DND-41 (cell line): ENCODE data around the gene HECA.
"Not testable (repeated sequence)": the region's sequence is repeated elsewhere in the genome, so short reads cannot be mapped to it uniquely, and the experiment has no call there.

ENCODE experiments used
- ATAC-seq: fragments of 200-7000 bp; cut with Tn5 transposase; 3 replicates; pipeline ENCODE4 v1.9.1; 2021; ENCODE audit warnings: low read depth; ENCODE audit not compliant: insufficient read depth
- DNase-seq: peaks from one replicate; pipeline ENCODE4 v3.0.0-alpha.2; 2020
- H2AFZ ChIP-seq: 2 replicates; pipeline ENCODE4 v1.6.0; 2012; ENCODE audit warnings: low read depth, low read length
- H3K27ac ChIP-seq: 2 replicates; pipeline ENCODE4 v1.5.1; 2012; ENCODE audit warnings: low read length, inconsistent platforms
- H3K27me3 ChIP-seq: fragments of 200-600 bp; sonication (generic); 2 replicates; pipeline ENCODE4 v1.6.0; 2012; ENCODE audit warnings: low read length, mild to moderate bottlenecking, inconsistent platforms; ENCODE audit not compliant: insufficient read depth, poor library complexity
- H3K36me3 ChIP-seq: 2 replicates; pipeline ENCODE4 v1.5.1; 2012; ENCODE audit warnings: low read length, inconsistent platforms; ENCODE audit not compliant: insufficient read depth
- H3K4me1 ChIP-seq: 2 replicates; pipeline ENCODE4 v1.5.1; 2012; ENCODE audit warnings: mild to moderate bottlenecking, low read length; ENCODE audit not compliant: insufficient read depth
- H3K4me2 ChIP-seq: 2 replicates; pipeline ENCODE4 v1.6.0; 2012; ENCODE audit warnings: mild to moderate bottlenecking, moderate library complexity, low read length, inconsistent platforms; ENCODE audit not compliant: insufficient read depth
- H3K4me3 ChIP-seq, 2 experiments: fragments of 200-600 bp in 1 of 2; shearing (Covaris generic) in 1 of 2; 2 replicates each; pipeline ENCODE4 v1.5.1; 2012 to 2016; ENCODE audit warnings: inconsistent platforms in 2 of 2, low read length in 2 of 2, mild to moderate bottlenecking in 2 of 2, low read depth in 1 of 2, moderate library complexity in 1 of 2
- H3K79me2 ChIP-seq: 2 replicates; pipeline ENCODE4 v1.6.0; 2012; ENCODE audit warnings: low read length, inconsistent platforms; ENCODE audit not compliant: insufficient read depth
- H3K9ac ChIP-seq: 2 replicates; pipeline ENCODE4 v1.6.0; 2012; ENCODE audit warnings: low read depth, mild to moderate bottlenecking, inconsistent platforms, low read length, moderate library complexity
- H3K9me3 ChIP-seq: 2 replicates; pipeline ENCODE4 v1.5.1; 2012; ENCODE audit warnings: low read length, moderate library complexity, mild to moderate bottlenecking, inconsistent platforms; ENCODE audit not compliant: insufficient read depth, severe bottlenecking
- H4K20me1 ChIP-seq: 2 replicates; pipeline ENCODE4 v1.6.0; 2012; ENCODE audit warnings: low read length; ENCODE audit not compliant: insufficient read depth
- EZH2 ChIP-seq: IDR thresholded peaks from 3 replicates; pipeline ENCODE4 v1.6.1; 2012; ENCODE audit warnings: borderline replicate concordance, low read depth, mild to moderate bottlenecking, moderate library complexity, low read length, inconsistent platforms; ENCODE audit not compliant: severe bottlenecking
- TF ChIP-seq, protein P1 (sequence below): IDR thresholded peaks from 2 replicates; pipeline ENCODE4 v1.5.1; 2012; ENCODE audit warnings: borderline replicate concordance, low read length, moderate library complexity, mild to moderate bottlenecking; ENCODE audit not compliant: poor library complexity, severe bottlenecking; ENCODE audit errors: extremely low read depth

Gene HECA

GRCh38 chr6:139135578-139136545 is 982 bp downstream of the HECA start:
- Histone ChIP-seq H3K36me3 (no peaks in the 10 kb centered on the region; the same call in 1 of the 2 replicates), H3K79me2 (peaks cover 52% of the 10 kb centered on the region), H3K9ac (peak overlapping the region; percentile 86), H2AFZ (peak overlapping the region; percentile 83), H3K27me3 (no peaks in the 10 kb centered on the region), H3K27ac (peak overlapping the region; percentile 84), H3K4me3 (peak overlapping the region; percentile 78 to 87), H3K4me2 (peak overlapping the region; percentile 81), H4K20me1 (peaks cover 17% of the 10 kb centered on the region), H3K9me3 (no peaks in the 10 kb centered on the region), H3K4me1 (peaks cover 35% of the 10 kb centered on the region)
- TF ChIP-seq, protein P1, sequence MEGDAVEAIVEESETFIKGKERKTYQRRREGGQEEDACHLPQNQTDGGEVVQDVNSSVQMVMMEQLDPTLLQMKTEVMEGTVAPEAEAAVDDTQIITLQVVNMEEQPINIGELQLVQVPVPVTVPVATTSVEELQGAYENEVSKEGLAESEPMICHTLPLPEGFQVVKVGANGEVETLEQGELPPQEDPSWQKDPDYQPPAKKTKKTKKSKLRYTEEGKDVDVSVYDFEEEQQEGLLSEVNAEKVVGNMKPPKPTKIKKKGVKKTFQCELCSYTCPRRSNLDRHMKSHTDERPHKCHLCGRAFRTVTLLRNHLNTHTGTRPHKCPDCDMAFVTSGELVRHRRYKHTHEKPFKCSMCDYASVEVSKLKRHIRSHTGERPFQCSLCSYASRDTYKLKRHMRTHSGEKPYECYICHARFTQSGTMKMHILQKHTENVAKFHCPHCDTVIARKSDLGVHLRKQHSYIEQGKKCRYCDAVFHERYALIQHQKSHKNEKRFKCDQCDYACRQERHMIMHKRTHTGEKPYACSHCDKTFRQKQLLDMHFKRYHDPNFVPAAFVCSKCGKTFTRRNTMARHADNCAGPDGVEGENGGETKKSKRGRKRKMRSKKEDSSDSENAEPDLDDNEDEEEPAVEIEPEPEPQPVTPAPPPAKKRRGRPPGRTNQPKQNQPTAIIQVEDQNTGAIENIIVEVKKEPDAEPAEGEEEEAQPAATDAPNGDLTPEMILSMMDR, result no peak
- no peak for TF ChIP-seq EZH2
- peak; percentile 51 for ATAC-seq
- DNase-seq, result peak; percentile 36

DNA sequence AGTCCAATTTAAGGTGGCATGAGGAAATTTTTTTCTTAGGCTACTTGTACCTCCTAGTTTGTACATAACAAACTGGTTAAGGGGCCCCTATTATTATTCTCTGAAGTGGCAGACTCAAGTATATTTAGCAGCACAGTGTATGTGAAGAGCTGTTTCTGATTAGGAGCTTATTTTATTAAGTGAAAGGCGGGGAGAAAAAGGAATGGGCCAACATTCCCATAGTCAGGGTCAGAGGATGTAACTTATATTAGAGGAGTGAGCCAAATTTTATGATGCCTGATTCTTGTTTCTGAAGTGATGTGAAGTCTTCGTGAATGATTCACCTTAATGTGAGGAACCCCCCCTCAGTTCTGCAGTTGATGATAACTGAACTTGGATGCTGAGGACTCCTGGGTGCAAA is 2.8 kb downstream of the HECA start:
- Histone ChIP-seq H4K20me1 (peaks cover 25% of the 10 kb centered on the region), H3K27me3 (no peaks in the 10 kb centered on the region), H3K4me3 (peak overlapping the region in 1 of 2 experiments; percentile 87; a peak in 1 of 4 replicates), H3K4me1 (peaks cover 35% of the 10 kb centered on the region), H3K36me3 (no peaks in the 10 kb centered on the region; the same call in 1 of the 2 replicates), H3K9ac (no peak overlapping the region; the same call in 1 of the 2 replicates), H2AFZ (no peak overlapping the region), H3K9me3 (no peaks in the 10 kb centered on the region), H3K27ac (no peak overlapping the region; the same call in 1 of the 2 replicates), H3K4me2 (peak overlapping the region; percentile 81), H3K79me2 (peaks cover 67% of the 10 kb centered on the region)
- ATAC-seq (no peak), DNase-seq (no peak)
- TF ChIP-seq, protein P1, result no peak
- no peak for TF ChIP-seq EZH2

- H2AFZ ChIP-seq, ATAC-seq, H3K36me3 ChIP-seq, DNase-seq, H3K9me3 ChIP-seq, H3K4me2 ChIP-seq, H3K9ac ChIP-seq, H3K4me3 ChIP-seq, H3K27ac ChIP-seq, H3K27me3 ChIP-seq: not testable (repeated sequence)
- peaks cover 40% of the 10 kb centered on the region for H3K4me1 ChIP-seq
- peaks cover 43% of the 10 kb centered on the region for H4K20me1 ChIP-seq
- H3K79me2 ChIP-seq, result peaks cover 90% of the 10 kb centered on the region
Measured at GRCh38 chr6:139140854-139141253, 6.0 kb downstream of the HECA start.

- ATAC-seq (no peak), DNase-seq (no peak)
- Histone ChIP-seq H3K4me1 (peaks cover 29% of the 10 kb centered on the region), H3K9ac (no peak overlapping the region), H3K36me3 (no peaks in the 10 kb centered on the region), H4K20me1 (peaks cover 54% of the 10 kb centered on the region), H3K4me2 (no peak overlapping the region), H3K9me3 (no peaks in the 10 kb centered on the region), H3K79me2 (peaks cover 90% of the 10 kb centered on the region), H3K4me3 (no peak overlapping the region), H3K27me3 (no peaks in the 10 kb centered on the region), H3K27ac (no peak overlapping the region), H2AFZ (no peak overlapping the region)
- TF ChIP-seq EZH2, result no peak
- TF ChIP-seq, protein P1, result no peak
Measured at GRCh38 chr6:139142262-139142661, 7.4 kb downstream of the HECA start.
